NCI-H526 treated with DMSO at 0.1 percent for 48 hours (cell line): ENCODE measurements around the gene ST3GAL3.

Source experiments
- DNase-seq: peaks from one replicate; lab custom pipeline; 2025; lab: John Stamatoyannopoulos, UW

Gene ST3GAL3

DNA sequence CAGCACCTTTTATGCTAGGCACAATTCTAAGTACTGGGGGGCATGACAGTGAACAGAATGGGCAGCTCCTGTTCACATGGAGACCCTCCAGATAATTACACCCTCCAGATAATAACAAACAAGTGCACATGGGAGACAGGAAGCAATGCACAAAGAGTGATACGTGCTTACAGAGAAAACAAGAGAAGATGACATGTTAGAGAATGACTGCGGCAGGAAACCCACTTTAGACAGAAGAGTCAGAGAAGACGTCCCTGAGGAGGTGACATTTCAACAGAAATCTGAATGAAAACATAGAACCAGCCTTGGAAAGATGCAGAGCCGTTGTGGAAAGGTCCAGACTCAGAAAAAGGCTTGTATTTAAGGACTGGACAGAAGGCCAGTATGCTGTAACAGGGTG, 171.5 kb downstream of the ST3GAL3 start:
- DNase-seq = no peak

DNA sequence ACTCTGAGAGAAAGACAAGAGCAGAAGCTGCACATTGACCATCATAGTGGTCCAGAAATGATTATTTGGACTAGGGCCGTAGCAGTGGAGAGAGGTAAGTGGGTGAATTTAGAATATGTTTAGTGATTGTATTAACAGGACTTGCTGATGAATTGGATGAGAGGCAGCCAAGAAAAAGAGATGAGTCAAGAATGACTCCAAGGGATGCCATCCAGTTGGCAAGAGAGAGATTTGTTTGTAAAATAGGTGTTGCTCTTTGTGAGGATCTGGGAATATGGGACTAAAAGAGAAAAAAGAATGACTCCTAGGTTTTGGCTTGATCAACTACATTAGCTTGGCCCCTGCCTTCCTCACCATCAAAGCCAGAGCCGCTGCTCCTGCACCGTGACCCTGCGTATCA, 172.1 kb downstream of the ST3GAL3 start:
- DNase-seq = no peak

DNA sequence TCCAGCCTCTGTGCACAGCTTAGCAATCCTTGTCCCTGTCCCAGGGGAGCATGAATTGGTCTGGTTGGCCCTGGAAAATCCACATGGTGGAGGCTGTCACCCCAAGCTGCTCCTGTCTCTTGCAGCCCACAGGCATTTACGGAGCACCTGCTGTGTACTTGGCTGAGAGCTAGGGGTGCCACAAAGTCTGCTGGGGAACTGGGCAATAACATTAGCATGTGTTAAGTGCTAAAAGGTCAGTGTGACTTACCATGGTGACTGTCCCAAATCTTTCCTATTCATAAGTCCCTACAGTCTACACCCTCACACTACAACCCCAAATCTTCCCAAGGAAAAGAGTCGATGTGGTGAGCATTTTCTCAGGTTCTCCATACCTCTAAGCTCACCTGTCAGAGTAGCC, 172.7 kb downstream of the ST3GAL3 start:
- DNase-seq = no peak

DNA sequence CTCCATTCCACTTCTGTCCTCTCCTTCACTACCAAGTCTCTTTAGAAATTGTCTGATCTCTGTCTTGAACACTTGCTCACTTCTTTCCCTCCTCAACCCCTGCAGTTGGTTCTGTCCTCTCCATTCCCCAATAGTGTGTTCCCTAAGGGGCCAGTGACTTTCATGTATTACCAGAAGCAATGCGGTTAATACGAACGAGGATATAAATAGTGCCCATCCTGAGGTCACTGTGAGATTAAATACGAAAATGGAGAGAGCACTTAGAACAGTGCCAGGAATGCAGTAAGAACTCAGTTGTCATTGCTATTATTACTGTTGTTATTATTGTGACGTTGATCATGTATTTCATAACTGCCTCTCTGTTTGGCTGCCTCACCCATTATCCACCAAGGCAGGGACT, 173.3 kb downstream of the ST3GAL3 start:
- DNase-seq = no peak

GRCh38 chr1:43881415-43881814, 174.1 kb downstream of the ST3GAL3 start:
- no peak for DNase-seq

GRCh38 chr1:43882763-43883162, 175.4 kb downstream of the ST3GAL3 start:
- DNase-seq = no peak

GRCh38 chr1:43883321-43883720, 176.0 kb downstream of the ST3GAL3 start:
- peak; percentile 93 for DNase-seq

GRCh38 chr1:43885279-43885801, 178.0 kb downstream of the ST3GAL3 start:
- peak; percentile 55 for DNase-seq

- no peak for DNase-seq
Observed at GRCh38 chr1:43887748-43888147, 180.4 kb downstream of the ST3GAL3 start.

DNA sequence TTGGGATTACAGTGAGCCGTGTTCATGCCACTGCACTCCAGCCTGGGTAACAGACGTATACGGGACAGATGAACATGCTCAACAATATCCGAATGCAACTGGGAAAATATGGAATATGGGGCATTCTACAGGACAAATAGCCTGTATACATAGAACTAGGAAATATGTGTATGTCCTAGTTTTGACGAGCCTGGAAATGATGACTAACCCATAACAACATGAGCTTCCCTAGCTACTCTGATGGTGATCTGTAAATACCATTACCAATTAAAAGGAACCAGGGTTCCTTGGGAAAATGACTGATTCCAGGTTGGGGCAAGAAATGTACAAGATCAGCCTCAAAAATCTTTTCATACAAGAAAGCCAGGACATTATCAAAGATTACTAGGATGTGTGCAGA, 183.5 kb downstream of the ST3GAL3 start:
- DNase-seq = no peak

- no peak for DNase-seq
Observed at GRCh38 chr1:43893006-43893405, 185.7 kb downstream of the ST3GAL3 start.

DNA sequence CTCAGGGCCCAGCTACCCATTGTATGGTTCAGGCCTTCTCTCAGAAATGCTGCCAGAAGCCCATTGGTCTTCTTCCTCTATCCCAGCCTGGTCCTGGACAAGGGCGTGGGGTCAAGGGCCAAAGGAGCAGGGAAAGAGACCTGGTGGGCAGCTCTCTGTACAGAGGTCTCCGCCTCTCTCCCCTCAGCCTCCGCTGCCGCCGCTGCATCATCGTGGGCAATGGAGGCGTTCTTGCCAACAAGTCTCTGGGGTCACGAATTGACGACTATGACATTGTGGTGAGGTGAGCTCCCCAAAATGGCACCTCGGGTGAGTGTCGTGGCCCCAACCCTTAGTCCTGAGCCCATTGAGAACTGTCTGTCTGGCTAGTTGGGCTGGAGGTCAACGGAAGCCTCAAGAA, 191.6 kb downstream of the ST3GAL3 start:
- no peak for DNase-seq

DNA sequence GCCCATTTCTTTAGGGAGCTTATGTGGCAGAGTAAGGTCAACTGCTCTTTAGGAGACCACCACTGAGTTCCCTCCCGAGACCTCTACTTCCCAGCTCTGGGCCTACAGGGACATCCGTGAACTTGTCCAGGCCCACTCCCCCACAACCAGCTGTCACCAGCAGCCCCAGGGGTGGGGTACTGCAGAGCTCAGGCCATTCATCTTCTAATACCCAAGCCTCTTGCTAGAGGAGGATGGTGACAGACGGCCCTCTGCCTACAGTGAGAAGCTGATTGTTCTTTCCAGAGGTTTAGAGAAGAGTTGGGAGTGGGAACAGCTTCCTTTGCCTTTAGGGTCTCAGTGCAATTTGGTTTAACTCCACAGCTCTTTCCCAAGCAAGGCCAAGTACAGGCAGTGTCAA, 193.1 kb downstream of the ST3GAL3 start:
- no peak for DNase-seq

GRCh38 chr1:43901196-43901961, 194.0 kb downstream of the ST3GAL3 start:
- no peak for DNase-seq

DNA sequence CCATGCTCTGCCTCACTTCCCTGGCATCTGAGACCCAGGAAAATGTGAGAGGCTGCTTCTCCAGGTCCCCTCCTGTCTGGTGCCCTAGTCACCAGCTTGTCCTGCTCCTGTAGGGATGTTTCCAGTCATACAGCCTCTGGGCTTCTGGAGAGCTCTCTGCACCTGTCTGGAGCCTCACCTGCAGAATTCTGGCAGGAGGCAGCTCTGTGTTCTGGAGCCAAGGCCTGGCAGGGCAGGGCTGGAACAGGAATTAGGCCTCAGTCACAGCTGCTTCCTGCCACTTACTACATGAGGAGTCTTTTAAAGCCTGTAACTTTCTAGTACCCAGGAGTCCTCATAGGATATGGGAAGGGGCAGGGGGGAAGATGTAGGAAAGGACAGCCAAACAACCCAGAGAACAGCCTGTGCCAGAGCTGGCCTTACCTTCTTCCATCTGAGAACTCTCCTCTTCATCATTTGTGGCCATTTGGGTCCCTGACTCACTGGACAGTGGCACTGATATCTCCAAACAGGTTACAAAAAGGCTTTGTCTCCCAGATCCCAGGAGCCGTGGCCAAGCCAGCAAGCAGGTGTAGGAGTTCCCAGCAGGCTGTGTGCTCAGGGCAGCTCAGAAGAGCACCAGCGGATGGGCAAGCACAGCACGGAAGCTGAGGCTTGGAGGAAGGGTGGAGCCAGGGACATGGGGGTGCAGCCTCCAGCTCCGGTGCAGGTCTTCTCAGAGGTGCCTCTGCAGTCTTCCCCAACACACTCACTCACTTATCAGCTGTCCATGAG, 194.9 kb downstream of the ST3GAL3 start:
- DNase-seq = no peak

DNA sequence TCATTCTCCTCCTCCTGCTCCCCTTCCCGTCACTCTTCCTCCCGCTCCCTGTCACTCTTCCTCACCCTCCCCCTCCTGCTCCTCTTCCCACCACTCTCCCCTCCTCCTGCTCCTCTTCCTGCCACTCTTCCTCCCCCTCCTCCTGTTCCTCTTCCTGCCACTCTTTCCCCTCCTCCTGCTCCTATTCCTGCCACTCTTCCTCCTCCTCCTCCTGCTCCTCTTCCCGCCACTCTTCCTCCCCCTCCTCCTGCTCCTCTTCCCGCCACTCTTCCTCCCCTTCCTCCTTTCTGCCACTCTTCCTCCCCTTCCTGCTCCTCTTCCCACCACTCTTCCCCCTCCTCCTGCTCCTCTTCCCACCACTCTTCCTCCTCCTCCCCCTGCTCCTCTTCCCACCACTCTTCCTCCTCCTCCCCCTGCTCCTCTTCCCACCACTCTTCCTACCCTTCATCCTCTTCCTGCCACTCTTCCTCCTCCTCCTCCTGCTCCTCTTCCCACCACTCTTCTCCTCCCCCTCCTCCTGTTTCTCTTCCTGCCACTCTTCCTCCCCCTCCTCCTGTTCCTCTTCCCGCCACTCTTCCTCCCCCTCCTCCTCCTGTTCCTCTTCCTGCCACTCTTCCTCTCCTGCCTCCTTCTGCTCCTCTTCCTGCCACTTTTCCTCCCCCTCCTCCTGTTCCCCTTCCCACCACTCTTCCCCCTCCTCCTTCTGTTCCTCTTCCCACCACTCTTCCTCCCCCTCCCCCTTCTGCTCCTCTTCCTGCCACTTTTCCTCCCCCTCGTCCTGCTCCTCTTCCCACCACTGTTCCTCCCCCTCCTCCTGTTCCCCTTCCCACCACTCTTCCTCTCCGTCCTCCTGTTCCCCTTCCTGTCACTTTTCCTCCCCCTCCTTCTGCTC, 197.6 kb downstream of the ST3GAL3 start:
- no peak for DNase-seq

DNA sequence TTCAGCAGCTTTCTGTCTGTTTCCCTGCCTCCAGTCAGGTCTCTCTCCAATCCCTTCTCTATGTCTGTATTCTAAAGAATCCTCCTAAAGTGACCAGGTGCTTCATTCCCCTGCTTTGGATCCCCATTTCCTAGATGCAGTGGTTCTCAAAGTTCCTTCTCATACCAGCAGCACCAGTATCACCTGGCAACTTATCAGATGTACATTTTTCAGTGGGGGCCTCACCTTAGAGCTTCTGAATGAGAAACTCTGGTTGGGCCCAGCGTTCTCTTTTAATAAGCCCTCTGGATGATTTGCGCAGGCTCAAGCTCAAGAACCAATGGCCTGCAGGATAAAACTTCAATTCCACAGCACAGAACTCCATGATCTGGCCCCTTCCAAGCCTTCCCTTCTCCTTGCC, 200.9 kb downstream of the ST3GAL3 start:
- no peak for DNase-seq

GRCh38 chr1:43908858-43909257, 201.5 kb downstream of the ST3GAL3 start:
- DNase-seq = no peak

GRCh38 chr1:43910343-43910742, 203.0 kb downstream of the ST3GAL3 start:
- no peak for DNase-seq

GRCh38 chr1:43912607-43913006, 205.3 kb downstream of the ST3GAL3 start:
- no peak for DNase-seq

DNA sequence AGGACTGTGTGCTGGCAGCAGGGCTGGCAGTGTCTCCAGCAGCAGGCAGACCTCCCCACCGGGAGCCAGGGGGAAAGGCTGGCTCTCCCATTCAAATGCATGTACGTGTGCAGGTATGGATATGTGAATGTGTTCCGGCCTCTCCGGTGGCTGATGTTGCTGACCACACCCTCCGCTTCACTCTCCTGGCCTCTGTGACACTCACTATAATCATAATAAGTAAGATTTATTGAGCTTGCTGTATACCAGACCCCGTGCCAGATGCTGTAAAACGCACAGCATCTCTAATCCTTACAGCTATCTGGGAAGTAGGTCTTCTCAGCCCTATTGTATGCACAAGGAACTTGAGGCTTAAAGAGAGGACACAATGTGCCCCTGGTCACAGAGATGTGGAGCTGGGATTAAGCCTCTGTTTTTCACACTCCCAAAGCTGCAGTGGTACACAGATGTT, 205.7 kb downstream of the ST3GAL3 start:
- DNase-seq = no peak

- DNase-seq = no peak
Observed at GRCh38 chr1:43913666-43914360, 206.5 kb downstream of the ST3GAL3 start.
